Measurements from ENCODE around the gene QPCT. TPM values are rescaled to one million over a fixed set of nuclear protein-coding genes. Genes with fewer than 3 reads are reported as not detected.

The QPCT gene
- total RNA-seq, 2 experiments from 2014 or later: 0.51 to 0.64 TPM

DNA sequence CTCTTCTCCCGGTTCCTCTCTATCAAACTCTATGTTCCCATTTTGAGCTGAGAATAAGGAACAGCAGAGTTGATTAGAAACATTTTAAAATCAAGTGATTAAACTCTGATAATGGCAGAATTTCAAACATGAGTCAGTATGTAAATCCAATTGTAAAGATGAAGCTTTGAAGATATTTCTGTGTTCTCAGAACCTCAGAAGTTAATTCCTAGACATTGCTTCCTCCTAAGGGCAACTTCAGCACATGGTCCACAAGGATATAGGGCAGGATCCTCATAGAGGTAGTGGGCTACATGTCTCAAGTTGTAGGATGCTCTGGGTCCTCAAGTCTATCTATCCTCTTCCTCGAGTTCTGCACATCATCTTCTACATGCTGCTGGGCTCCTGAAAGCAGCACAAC is 46.3 kb downstream of the QPCT start:
- DNase-seq: no peak
- ChIA-PET POLR2A (interaction anchor here (1.1 to 1.9 kb wide), 3 partner anchors 13 to 24 kb away, joined by 4 to 5 read pairs (median 5); no protein-coding TSS in a partner anchor), CTCF (interaction anchor here (0.7 to 3.3 kb wide), 17 partner anchors 10 to 521 kb away, joined by 3 to 47 read pairs (median 4); no protein-coding TSS in a partner anchor)
- Mint-ChIP-seq H3K4me1 (no peaks in the 10 kb centered on the region), H3K36me3 (ENCODE audit: low read depth) (no peaks in the 10 kb centered on the region), H3K4me3 (peak overlapping the region; percentile 17), H3K27me3 (peaks cover 5% of the 10 kb centered on the region), H3K27ac (peak overlapping the region; percentile 72), H3K9me3 (ENCODE audit: low read depth) (no peaks in the 10 kb centered on the region)
- intact Hi-C loops (cut with DNase I, micrococcal nuclease): loop anchor here (1.0 to 5.0 kb wide), 7 partner anchors 14 to 482 kb away; partner anchors contain the start of genes CDC42EP3 (in 1 of the 2), CEBPZ (in 1 of the 2) and NDUFAF7 (in 1 of the 2)
- peak; percentile 14 for ATAC-seq

DNA sequence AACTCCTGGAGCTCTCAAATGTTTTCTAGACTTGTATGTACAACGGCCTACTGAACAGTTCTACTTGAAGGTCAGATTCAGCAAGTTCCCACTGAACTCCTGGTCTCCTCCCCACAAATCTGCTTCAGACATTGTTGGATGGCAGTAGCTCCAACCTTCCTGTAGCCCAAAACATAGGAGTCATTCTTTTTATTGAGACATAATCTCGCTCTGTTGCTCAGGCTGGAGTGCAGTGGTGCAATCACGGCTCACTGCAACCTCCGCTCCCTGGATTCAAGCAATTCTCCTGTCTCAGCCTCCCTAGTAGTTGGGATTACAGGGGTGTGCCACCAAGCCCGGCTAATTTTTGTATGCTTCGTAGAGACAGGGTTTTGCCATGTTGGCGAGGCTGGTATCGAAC is 47.3 kb downstream of the QPCT start:
- Mint-ChIP-seq H3K27ac (peak overlapping the region; percentile 3), H3K4me1 (no peaks in the 10 kb centered on the region), H3K27me3 (peaks cover 6% of the 10 kb centered on the region), H3K9me3 (ENCODE audit: low read depth) (no peaks in the 10 kb centered on the region), H3K36me3 (ENCODE audit: low read depth) (no peaks in the 10 kb centered on the region), H3K4me3 (no peak overlapping the region)
- intact Hi-C loops (cut with DNase I, micrococcal nuclease): loop anchor here in 1 of 2 experiments (2.0 to 5.0 kb wide), 3 partner anchors 69 to 281 kb away; partner anchors contain the start of genes CDC42EP3, CEBPZ and NDUFAF7
- CTCF ChIA-PET: interaction anchor here (0.7 to 3.3 kb wide), 9 partner anchors 9 to 520 kb away, joined by 3 to 47 read pairs (median 5); no protein-coding TSS in a partner anchor
- DNase-seq (no peak), ATAC-seq (no peak)
- POLR2A ChIA-PET: interaction anchor here (1.1 to 1.3 kb wide), 2 partner anchors 14 to 25 kb away, joined by 4 to 5 read pairs; no protein-coding TSS in a partner anchor

DNA sequence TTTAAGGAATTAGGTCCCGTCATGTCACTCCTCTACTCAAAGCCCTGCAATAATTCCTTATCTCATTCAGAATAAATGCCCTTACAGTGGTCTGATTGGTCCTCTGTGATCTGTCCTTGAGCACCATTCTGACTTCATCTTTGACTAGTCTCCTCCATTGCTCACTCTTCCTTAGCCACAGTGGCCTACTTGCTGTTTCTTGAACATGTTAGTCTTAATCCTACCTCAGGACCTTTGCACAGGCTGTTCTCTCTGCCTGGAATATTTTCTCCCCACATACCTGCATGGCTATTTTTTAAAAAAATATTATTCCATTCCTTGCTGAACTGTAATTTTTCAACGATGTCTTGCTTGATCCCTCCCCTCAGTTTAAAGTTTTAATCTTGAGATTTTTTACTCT is 48.0 kb downstream of the QPCT start:
- H3K4me3 Mint-ChIP-seq: no peak overlapping the region
- ATAC-seq: no peak
- no peaks in the 10 kb centered on the region for H3K36me3 Mint-ChIP-seq (ENCODE audit: low read depth)
- DNase-seq: no peak
- peaks cover 6% of the 10 kb centered on the region for H3K27me3 Mint-ChIP-seq
- ChIA-PET CTCF (interaction anchor here (10.0 kb wide), 1 partner anchor 486 kb away, joined by 143 read pairs; no protein-coding TSS in a partner anchor), POLR2A (no interaction called here)
- no peaks in the 10 kb centered on the region for H3K9me3 Mint-ChIP-seq (ENCODE audit: low read depth)
- intact Hi-C loops (cut with DNase I, micrococcal nuclease): loop anchor here in 1 of 2 experiments (5.0 kb wide), 1 partner anchor 280 kb away; the partner anchor contains the start of gene CDC42EP3
- no peak overlapping the region for H3K27ac Mint-ChIP-seq
- H3K4me1 Mint-ChIP-seq: no peaks in the 10 kb centered on the region

DNA sequence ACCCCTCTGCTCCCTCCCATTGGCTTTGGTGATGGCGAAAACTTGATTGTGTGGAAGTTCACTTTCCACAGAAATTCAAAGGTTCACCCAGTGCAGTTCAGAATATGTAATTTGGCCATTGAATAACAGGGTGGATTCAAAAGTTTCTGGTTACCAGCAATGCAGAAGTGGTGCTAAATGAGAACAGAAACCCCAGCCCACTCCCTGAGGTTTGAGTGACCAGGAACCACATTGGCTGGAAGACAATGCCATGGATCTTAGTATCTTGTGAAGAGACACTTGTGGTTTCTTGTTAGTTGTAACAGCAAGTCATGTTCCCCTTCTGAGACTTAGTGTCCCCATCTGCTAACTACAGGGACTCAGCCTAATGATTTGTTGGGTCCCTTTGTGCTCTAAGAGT is 49.8 kb downstream of the QPCT start:
- Mint-ChIP-seq H3K4me3 (no peak overlapping the region), H3K27ac (no peak overlapping the region), H3K9me3 (ENCODE audit: low read depth) (no peaks in the 10 kb centered on the region), H3K4me1 (no peaks in the 10 kb centered on the region), H3K36me3 (ENCODE audit: low read depth) (no peaks in the 10 kb centered on the region), H3K27me3 (peaks cover 6% of the 10 kb centered on the region)
- intact Hi-C loops (cut with DNase I, micrococcal nuclease): loop anchor here in 1 of 2 experiments (5.0 kb wide), 1 partner anchor 278 kb away; the partner anchor contains the start of gene CDC42EP3
- ATAC-seq (no peak), DNase-seq (no peak)
- POLR2A ChIA-PET: no interaction called here
- CTCF ChIA-PET: interaction anchor here (0.9 to 10.0 kb wide), 3 partner anchors 20 to 484 kb away, joined by 3 to 143 read pairs (median 5); no protein-coding TSS in a partner anchor

DNA sequence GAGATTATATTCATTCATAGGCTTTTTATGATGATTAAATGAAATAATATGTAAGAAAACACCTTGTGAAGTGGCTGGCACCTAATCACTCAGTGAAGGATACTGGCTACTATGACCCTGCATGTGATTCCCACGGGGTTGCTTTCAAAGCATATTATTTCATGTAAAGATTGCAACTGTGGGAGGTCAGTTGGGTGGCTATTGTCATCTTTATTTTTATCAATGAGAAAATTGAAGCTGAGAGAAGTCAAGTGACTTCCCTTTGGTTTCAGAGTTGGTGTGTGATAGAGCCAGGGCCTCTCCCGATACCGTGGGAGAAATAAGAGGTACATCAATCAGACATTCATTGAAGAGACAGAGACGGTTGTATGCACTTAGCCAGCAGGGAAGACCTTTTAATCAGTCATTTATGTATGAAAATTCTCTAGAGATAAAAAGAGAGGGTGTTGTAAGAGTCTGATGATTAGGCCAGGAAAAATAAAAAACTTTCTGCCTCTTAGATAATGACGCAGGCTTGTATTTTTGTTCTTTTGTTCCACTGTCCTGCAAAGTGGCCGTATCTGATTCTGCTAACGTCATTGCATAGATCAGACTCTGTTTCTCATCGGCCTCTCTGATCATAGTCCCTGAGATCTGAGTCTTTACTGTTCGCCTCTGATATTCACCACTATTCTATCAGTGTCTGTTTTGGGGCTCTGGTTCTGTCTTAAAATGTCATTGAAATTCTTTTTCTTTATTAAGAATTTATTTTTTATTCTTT is 50.5 kb downstream of the QPCT start:
- Mint-ChIP-seq H3K4me3 (no peak overlapping the region), H3K36me3 (ENCODE audit: low read depth) (no peaks in the 10 kb centered on the region), H3K4me1 (no peaks in the 10 kb centered on the region), H3K27me3 (peaks cover 6% of the 10 kb centered on the region), H3K9me3 (ENCODE audit: low read depth) (no peaks in the 10 kb centered on the region), H3K27ac (no peak overlapping the region)
- ChIA-PET CTCF (interaction anchor here (0.6 to 10.0 kb wide), 32 partner anchors 8 to 514 kb away, joined by 3 to 143 read pairs (median 5); no protein-coding TSS in a partner anchor), POLR2A (no interaction called here)
- ATAC-seq (no peak), DNase-seq (no peak)
- intact Hi-C loops (cut with DNase I, micrococcal nuclease): loop anchor here (5.0 kb wide), 2 partner anchors 277 to 497 kb away; partner anchors contain the start of gene CDC42EP3 (in 1 of the 2)

DNA sequence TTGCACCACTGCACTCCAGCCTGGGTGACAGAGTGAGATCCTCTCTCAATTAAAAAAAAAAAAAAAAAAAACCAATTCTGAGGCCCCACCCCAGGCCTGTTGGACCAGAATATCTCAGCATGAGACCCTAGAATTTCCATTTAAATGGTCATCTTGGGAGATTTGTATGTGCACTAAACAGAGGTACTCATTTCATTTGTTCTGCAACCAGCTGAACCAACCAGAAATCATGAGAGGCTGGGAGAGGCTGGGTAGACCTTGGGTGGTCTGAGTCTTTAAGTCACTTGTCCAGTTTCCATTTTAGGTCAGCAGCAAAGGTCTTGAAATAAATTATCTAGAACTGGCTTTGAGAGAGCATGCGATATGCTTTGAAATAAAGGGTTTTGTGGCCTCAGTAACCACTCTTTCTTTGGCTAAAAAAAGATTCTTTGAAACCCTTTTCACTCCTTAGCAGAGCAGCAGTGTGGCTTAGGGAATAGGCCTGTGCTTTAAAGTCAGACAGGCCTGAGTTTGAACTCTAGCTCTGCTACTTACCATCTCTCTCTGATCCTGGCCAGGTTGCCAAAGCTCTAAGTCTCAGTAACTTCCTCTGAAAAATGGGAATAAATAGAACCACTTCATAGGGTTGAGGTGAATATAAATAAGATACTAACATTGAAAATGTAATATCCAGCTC is 52.6 kb downstream of the QPCT start:
- Mint-ChIP-seq H3K36me3 (ENCODE audit: low read depth) (no peaks in the 10 kb centered on the region), H3K9me3 (ENCODE audit: low read depth) (no peaks in the 10 kb centered on the region), H3K4me1 (no peaks in the 10 kb centered on the region), H3K27me3 (peaks cover 6% of the 10 kb centered on the region), H3K27ac (no peak overlapping the region), H3K4me3 (no peak overlapping the region)
- no peak for ATAC-seq
- ChIA-PET POLR2A (interaction anchor here (0.6 to 0.7 kb wide), 2 partner anchors 138 to 443 kb away, joined by 3 read pairs; no protein-coding TSS in a partner anchor), CTCF (interaction anchor here (0.6 to 10.0 kb wide), 26 partner anchors 8 to 877 kb away, joined by 3 to 143 read pairs (median 6); no protein-coding TSS in a partner anchor)
- intact Hi-C loops (cut with DNase I, micrococcal nuclease): loop anchor here (1.0 to 5.0 kb wide), 4 partner anchors 435 to 878 kb away; no protein-coding TSS in a partner anchor
- no peak for DNase-seq

DNA sequence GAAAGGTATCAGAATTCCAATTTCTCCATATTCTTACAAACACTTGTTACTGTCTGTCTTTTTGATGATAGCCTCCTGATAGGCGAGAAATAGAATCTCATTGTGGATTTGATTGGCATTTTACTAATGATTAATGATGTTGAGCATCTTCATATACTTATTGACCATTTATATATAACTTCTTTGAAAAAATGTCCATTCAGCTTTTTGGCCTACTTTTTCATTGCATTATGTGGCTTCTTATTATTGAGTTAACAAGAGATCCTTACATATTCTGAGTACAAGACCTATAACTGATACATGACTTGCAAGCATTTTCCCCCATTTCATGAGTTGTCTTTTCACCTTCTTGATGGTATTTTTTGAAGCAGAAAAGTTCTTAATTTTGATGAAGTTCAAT is 54.6 kb downstream of the QPCT start:
- H3K36me3 Mint-ChIP-seq (ENCODE audit: low read depth): no peaks in the 10 kb centered on the region
- POLR2A ChIA-PET: no interaction called here
- no peak overlapping the region for H3K4me3 Mint-ChIP-seq
- intact Hi-C loops (cut with DNase I, micrococcal nuclease): loop anchor here (5.0 kb wide), 1 partner anchor 493 kb away; no protein-coding TSS in a partner anchor
- peaks cover 3% of the 10 kb centered on the region for H3K9me3 Mint-ChIP-seq (ENCODE audit: low read depth)
- H3K27me3 Mint-ChIP-seq: peaks cover 3% of the 10 kb centered on the region
- no peak for ATAC-seq
- no peaks in the 10 kb centered on the region for H3K4me1 Mint-ChIP-seq
- no peak overlapping the region for H3K27ac Mint-ChIP-seq
- no peak for DNase-seq
- CTCF ChIA-PET: interaction anchor here (1.0 to 10.0 kb wide), 9 partner anchors 10 to 492 kb away, joined by 3 to 143 read pairs (median 4); partner anchors contain the start of genes CEBPZ and NDUFAF7

DNA sequence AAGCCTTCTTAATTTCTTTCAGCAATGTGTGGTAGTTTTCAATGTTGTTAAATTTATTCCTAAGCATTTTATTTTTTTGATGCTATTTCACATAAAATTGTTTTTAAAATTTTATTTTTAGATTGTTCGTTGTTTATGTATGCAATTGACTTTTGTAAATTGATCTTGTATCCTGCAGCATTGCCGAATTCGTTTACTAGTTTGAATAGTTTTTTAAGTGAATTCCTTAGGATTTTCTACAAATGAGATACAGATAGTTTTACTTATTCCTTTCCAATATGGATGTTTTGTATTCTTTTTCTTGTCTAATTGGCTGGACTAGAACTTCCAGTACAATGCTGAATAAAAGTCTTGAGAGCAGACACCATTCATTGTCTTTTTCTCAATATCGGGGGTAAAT is 55.6 kb downstream of the QPCT start:
- Mint-ChIP-seq H3K27ac (no peak overlapping the region), H3K36me3 (ENCODE audit: low read depth) (no peaks in the 10 kb centered on the region), H3K27me3 (peaks cover 2% of the 10 kb centered on the region), H3K4me1 (no peaks in the 10 kb centered on the region), H3K4me3 (no peak overlapping the region), H3K9me3 (ENCODE audit: low read depth) (peaks cover 3% of the 10 kb centered on the region)
- ChIA-PET CTCF (interaction anchor here (0.6 to 10.0 kb wide), 9 partner anchors 9 to 662 kb away, joined by 3 to 143 read pairs (median 4); partner anchors contain the start of genes CEBPZ and NDUFAF7), POLR2A (no interaction called here)
- no peak for DNase-seq
- ATAC-seq: no peak
- intact Hi-C loops (cut with DNase I, micrococcal nuclease): no loop called here

DNA sequence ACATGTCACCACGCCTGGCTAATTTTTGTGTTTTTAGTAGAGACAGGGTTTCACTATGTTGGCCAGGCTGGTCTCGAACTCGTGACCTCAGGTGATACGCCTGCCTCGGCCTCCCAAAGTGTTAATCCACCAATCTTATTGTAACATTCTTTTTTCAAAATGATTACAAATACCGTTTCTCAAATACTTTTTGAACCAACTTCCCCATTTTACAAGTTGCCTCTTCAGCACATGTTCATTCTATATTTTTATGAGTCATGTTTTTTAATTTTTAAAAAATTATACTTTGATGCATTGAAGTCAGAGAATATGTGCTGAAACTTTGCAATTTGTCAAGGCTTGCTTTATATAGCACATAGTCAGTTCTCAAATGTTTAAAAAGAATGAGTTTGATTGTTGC is 58.2 kb downstream of the QPCT start:
- CTCF ChIA-PET: interaction anchor here (0.6 to 10.0 kb wide), 3 partner anchors 308 to 476 kb away, joined by 3 to 143 read pairs (median 3); no protein-coding TSS in a partner anchor
- POLR2A ChIA-PET: no interaction called here
- ATAC-seq (no peak), DNase-seq (no peak)
- H3K27ac Mint-ChIP-seq: no peak overlapping the region
- no peaks in the 10 kb centered on the region for H3K36me3 Mint-ChIP-seq (ENCODE audit: low read depth)
- intact Hi-C loops (cut with DNase I, micrococcal nuclease): no loop called here
- no peaks in the 10 kb centered on the region for H3K4me1 Mint-ChIP-seq
- H3K27me3 Mint-ChIP-seq: peaks cover 2% of the 10 kb centered on the region
- H3K9me3 Mint-ChIP-seq (ENCODE audit: low read depth): peaks cover 3% of the 10 kb centered on the region
- no peak overlapping the region for H3K4me3 Mint-ChIP-seq

DNA sequence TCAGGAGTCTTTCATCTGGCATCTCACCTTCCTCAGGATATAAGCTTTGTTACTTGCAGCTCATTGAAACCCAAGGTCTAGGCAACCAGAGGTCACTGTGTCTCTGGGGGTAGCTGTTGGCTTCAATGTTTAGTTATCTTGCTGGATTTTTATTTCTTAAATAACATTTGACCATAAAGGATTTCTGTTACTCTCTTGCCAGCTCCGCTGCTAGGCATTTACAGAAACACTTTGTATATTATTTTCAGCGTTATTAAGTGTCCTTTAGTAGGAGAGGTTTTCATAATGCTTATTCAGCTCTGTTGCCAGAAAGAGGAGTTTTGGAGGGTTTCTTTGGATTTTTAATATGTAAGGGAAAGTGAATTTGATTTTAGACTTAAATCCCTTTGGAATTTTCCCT is 61.4 kb downstream of the QPCT start:
- DNase-seq: no peak
- H3K4me1 Mint-ChIP-seq: no peaks in the 10 kb centered on the region
- H3K36me3 Mint-ChIP-seq (ENCODE audit: low read depth): no peaks in the 10 kb centered on the region
- peaks cover 2% of the 10 kb centered on the region for H3K27me3 Mint-ChIP-seq
- ATAC-seq: no peak
- intact Hi-C loops (cut with DNase I, micrococcal nuclease): no loop called here
- POLR2A ChIA-PET: no interaction called here
- no peak overlapping the region for H3K27ac Mint-ChIP-seq
- H3K4me3 Mint-ChIP-seq: no peak overlapping the region
- CTCF ChIA-PET: interaction anchor here (0.7 to 2.9 kb wide), 6 partner anchors 9 to 476 kb away, joined by 3 to 21 read pairs (median 4); no protein-coding TSS in a partner anchor
- H3K9me3 Mint-ChIP-seq (ENCODE audit: low read depth): peaks cover 3% of the 10 kb centered on the region

DNA sequence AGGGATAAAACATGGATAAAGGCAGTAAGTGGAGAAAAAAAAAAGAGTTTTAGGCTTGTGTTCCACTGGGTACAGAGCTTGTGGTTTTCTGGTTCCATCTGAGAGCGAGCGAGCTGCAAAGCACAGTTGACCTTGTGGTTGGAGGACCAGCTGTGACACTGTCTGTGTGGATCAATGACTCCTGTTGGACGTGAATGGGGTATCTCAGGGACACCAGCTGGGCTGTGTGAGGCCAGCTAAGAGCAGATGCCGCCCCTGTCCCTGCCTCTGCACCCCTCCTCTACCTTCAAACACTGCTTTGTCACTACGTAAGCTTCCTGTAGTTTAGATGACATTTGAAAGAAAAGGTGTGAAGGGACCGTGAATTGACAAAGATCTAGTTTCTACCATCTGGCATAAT is 67.8 kb downstream of the QPCT start:
- DNase-seq (no peak), ATAC-seq (no peak)
- Mint-ChIP-seq H3K9me3 (ENCODE audit: low read depth) (no peaks in the 10 kb centered on the region), H3K36me3 (ENCODE audit: low read depth) (no peaks in the 10 kb centered on the region), H3K4me1 (peaks cover 7% of the 10 kb centered on the region), H3K27me3 (peaks cover under 1% of the 10 kb centered on the region), H3K27ac (no peak overlapping the region), H3K4me3 (no peak overlapping the region)
- CTCF ChIA-PET: interaction anchor here (0.6 to 8.4 kb wide), 7 partner anchors 13 to 479 kb away, joined by 3 to 129 read pairs (median 6); no protein-coding TSS in a partner anchor
- intact Hi-C loops (cut with DNase I, micrococcal nuclease): loop anchor here in 1 of 2 experiments (10.0 kb wide), 1 partner anchor 123 kb away; no protein-coding TSS in a partner anchor
- POLR2A ChIA-PET: no interaction called here

All from activated CD4-positive, alpha-beta T cell treated with anti-CD3 and anti-CD28 coated beads for 36 hours (primary cell).